Activated CD8-positive, alpha-beta T cell treated with anti-CD3 and anti-CD28 coated beads for 36 hours (primary cell): ENCODE data around the gene IBSP. TPM values are rescaled to one million over a fixed set of nuclear protein-coding genes. Genes with fewer than 3 reads are reported as not detected.

Experiments
- ATAC-seq: fragments of 200-7000 bp; cut with Tn5 transposase; one replicate; pipeline ENCODE4 v1.10.0; 2021; ENCODE audit warnings: mild to moderate bottlenecking, moderate library complexity
- CTCF ChIA-PET: fragments of 350-600 bp; sonication (Branson Sonifier 250); formaldehyde crosslinking; loops from one replicate; lab custom pipeline; 2021; ENCODE audit warnings: antibody characterized with exemption; lab: Charles Lee
- POLR2A ChIA-PET: fragments of 350-600 bp; sonication (Branson Sonifier 250); formaldehyde crosslinking; loops from one replicate; lab custom pipeline; 2021; ENCODE audit warnings: antibody characterized with exemption; lab: Charles Lee
- DNase-seq: peaks from one replicate; pipeline ENCODE4 v3.0.0-alpha.2; 2020
- H3K27ac Mint-ChIP-seq: one replicate; pipeline ENCODE4 v1.8.0; 2021; ENCODE audit warnings: mild to moderate bottlenecking, mixed read lengths
- H3K27me3 Mint-ChIP-seq: one replicate; pipeline ENCODE4 v1.8.0; 2021; ENCODE audit warnings: mixed read lengths
- H3K36me3 Mint-ChIP-seq: one replicate; pipeline ENCODE4 v1.8.0; 2021; ENCODE audit warnings: low read depth, mixed read lengths
- H3K4me1 Mint-ChIP-seq: one replicate; pipeline ENCODE4 v1.8.0; 2021; ENCODE audit warnings: low read depth, mixed read lengths
- H3K4me3 Mint-ChIP-seq: one replicate; pipeline ENCODE4 v1.8.0; 2021; ENCODE audit warnings: mild to moderate bottlenecking, moderate library complexity, mixed read lengths
- H3K9me3 Mint-ChIP-seq: one replicate; pipeline ENCODE4 v1.8.0; 2021; ENCODE audit warnings: mixed read lengths
- CTCF ChIP-seq: fragments of 200-600 bp; IDR thresholded peaks from one replicate; pipeline ENCODE4 v1.8.0; 2022; ENCODE audit warnings: antibody characterized with exemption, mild to moderate bottlenecking
- intact Hi-C: fragments of 100-400 bp; cut with micrococcal nuclease; formaldehyde crosslinking; loops from one replicate; pipeline ENCODE4 v1.10.0; 2022
- total RNA-seq, 2 experiments: library from RNA; stranded (reverse); gene quantifications; one replicate each; pipeline ENCODE4 v1.2.3, GENCODE V29; 2021

IBSP gene
- total RNA-seq, 2 experiments from 2014 or later, result not detected

DNA sequence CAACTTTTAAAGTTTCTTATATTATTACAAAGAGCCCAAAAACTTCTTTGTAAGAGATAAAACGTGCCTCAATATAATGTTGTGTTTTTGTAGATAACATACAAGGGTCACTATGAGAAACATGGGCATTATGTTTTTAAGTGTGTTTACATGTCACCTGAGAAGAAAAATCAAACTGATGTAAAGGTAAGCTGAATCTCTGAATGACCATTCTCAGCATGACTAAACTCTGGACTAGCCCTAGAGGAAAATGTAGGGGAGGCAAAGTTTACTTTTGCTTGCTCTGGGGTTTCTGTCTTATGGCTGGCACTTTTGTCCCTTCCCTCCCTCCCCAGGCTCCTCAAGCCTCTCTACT, 40.2 kb downstream of the IBSP start:
- H3K27me3 Mint-ChIP-seq, result peaks cover 16% of the 10 kb centered on the region
- ATAC-seq (no peak), DNase-seq (no peak)
- no peaks in the 10 kb centered on the region for H3K9me3 Mint-ChIP-seq
- H3K27ac Mint-ChIP-seq, result no peak overlapping the region
- H3K4me1 Mint-ChIP-seq, result no peaks in the 10 kb centered on the region
- CTCF ChIA-PET, result interaction anchor here (1.0 to 4.3 kb wide), 4 partner anchors 9 to 372 kb away, joined by 3 to 35 read pairs (median 4); no protein-coding TSS in a partner anchor
- no peak overlapping the region for H3K4me3 Mint-ChIP-seq
- H3K36me3 Mint-ChIP-seq, result no peaks in the 10 kb centered on the region
- TF ChIP-seq CTCF, result peak; percentile 29
- intact Hi-C loops, result no loop called here
- POLR2A ChIA-PET, result no interaction called here

- no peak for ATAC-seq
- no peak overlapping the region for H3K27ac Mint-ChIP-seq
- DNase-seq, result no peak
- no peak overlapping the region for H3K4me3 Mint-ChIP-seq
- peaks cover 15% of the 10 kb centered on the region for H3K27me3 Mint-ChIP-seq
- no peaks in the 10 kb centered on the region for H3K9me3 Mint-ChIP-seq
- no peak for TF ChIP-seq CTCF
- ChIA-PET POLR2A (no interaction called here), CTCF (interaction anchor here (1.0 to 4.3 kb wide), 3 partner anchors 9 to 154 kb away, joined by 3 to 35 read pairs (median 4); no protein-coding TSS in a partner anchor)
- no peaks in the 10 kb centered on the region for H3K36me3 Mint-ChIP-seq
- intact Hi-C loops, result no loop called here
- no peaks in the 10 kb centered on the region for H3K4me1 Mint-ChIP-seq
Measured at GRCh38 chr4:87840149-87840548, 40.8 kb downstream of the IBSP start.

DNA sequence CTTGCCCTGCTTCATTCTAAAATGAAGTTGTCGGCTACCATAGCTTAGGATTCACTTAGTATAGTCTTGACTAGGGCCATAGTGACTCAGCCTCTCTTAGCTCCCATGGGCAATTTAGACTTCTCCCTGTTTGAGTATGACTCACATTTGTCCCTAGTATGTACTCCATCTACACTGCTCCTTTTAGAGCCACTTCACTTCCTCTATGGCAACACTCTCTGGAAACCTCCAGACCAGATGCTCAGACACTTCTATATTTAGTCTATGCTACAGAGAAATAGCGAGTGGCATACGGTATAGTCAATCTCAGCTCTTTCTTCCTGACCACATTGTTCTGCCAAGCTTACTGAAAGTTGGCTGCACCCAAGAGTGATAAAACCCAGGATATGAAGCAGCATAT, 44.6 kb downstream of the IBSP start:
- DNase-seq (no peak), ATAC-seq (no peak)
- no peak overlapping the region for H3K27ac Mint-ChIP-seq
- no peak overlapping the region for H3K4me3 Mint-ChIP-seq
- H3K36me3 Mint-ChIP-seq, result no peaks in the 10 kb centered on the region
- H3K4me1 Mint-ChIP-seq, result peaks cover 2% of the 10 kb centered on the region
- no peak for TF ChIP-seq CTCF
- CTCF ChIA-PET, result interaction anchor here (0.9 kb wide), 2 partner anchors 9 to 164 kb away, joined by 3 read pairs; no protein-coding TSS in a partner anchor
- intact Hi-C loops, result no loop called here
- no peaks in the 10 kb centered on the region for H3K9me3 Mint-ChIP-seq
- POLR2A ChIA-PET, result no interaction called here
- peaks cover 24% of the 10 kb centered on the region for H3K27me3 Mint-ChIP-seq

DNA sequence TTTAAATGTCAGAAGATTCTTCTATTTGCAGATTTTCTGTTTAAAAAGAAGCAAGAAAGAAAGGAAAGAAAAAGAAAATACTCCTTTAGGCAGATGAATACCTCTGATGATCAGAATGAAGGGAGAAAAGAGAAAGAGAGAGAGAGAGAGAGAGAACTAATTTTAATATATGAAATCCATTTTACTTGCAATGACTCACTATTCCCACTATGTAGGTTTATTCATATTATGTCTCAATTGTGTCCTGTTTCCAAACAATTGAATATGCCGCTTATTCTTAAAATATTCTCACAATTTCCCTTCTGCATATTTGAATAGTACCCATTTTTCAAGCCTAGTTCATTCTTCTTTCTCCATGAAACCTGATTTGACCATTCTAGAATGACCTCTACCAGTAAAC, 45.1 kb downstream of the IBSP start:
- H3K27ac Mint-ChIP-seq, result no peak overlapping the region
- H3K36me3 Mint-ChIP-seq, result no peaks in the 10 kb centered on the region
- CTCF ChIA-PET, result interaction anchor here (0.9 kb wide), 2 partner anchors 9 to 165 kb away, joined by 3 read pairs; no protein-coding TSS in a partner anchor
- no peak for DNase-seq
- TF ChIP-seq CTCF, result no peak
- POLR2A ChIA-PET, result no interaction called here
- H3K4me1 Mint-ChIP-seq, result peaks cover 5% of the 10 kb centered on the region
- H3K27me3 Mint-ChIP-seq, result peaks cover 24% of the 10 kb centered on the region
- no peaks in the 10 kb centered on the region for H3K9me3 Mint-ChIP-seq
- ATAC-seq, result no peak
- no peak overlapping the region for H3K4me3 Mint-ChIP-seq
- intact Hi-C loops, result no loop called here

DNA sequence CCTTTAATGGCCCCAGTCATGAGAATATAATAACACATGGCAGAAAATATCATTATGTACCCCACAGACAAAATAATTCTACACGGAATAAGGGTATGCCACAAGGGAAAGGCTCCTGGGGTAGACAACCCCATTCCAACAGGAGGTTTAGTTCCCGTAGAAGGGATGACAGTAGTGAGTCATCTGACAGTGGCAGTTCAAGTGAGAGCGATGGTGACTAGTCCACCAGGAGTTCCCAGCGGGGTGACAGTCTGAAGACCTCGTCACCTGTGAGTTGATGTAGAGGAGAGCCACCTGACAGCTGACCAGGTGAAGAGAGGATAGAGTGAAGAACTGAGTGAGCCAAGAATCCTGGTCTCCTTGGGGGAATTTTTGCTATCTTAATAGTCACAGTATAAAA, 46.9 kb downstream of the IBSP start:
- ATAC-seq, result no peak
- Mint-ChIP-seq H3K4me3 (no peak overlapping the region), H3K27me3 (peaks cover 20% of the 10 kb centered on the region), H3K9me3 (no peaks in the 10 kb centered on the region), H3K27ac (no peak overlapping the region), H3K4me1 (peaks cover 5% of the 10 kb centered on the region), H3K36me3 (no peaks in the 10 kb centered on the region)
- POLR2A ChIA-PET, result no interaction called here
- intact Hi-C loops, result loop anchor here (5.0 kb wide), 1 partner anchor 169 kb away; no protein-coding TSS in a partner anchor
- no peak for DNase-seq
- no peak for TF ChIP-seq CTCF
- CTCF ChIA-PET, result interaction anchor here (1.4 kb wide), 1 partner anchor 365 kb away, joined by 4 read pairs; no protein-coding TSS in a partner anchor
